K562 (cell line): ENCODE measurements around the gene TMED7.

Experiments used
- HIVEP1 ChIP-seq: fragments of 250-450 bp; sonication (Bioruptor Pico); IDR thresholded peaks from 2 replicates; pipeline ENCODE4 v1.4.0; 2020; ENCODE audit warnings: mild to moderate bottlenecking
- POLR2A ChIP-seq: fragments of 450-650 bp; conservative IDR thresholded peaks from 2 replicates; pipeline ENCODE4 v1.6.1; 2016
- RBM22 ChIP-seq: fragments of 200-400 bp; formaldehyde crosslinking; IDR thresholded peaks from 2 replicates; pipeline ENCODE4 v1.6.1; 2018; ENCODE audit warnings: low read length, low read depth; ENCODE audit not compliant: poor library complexity, severe bottlenecking
- TCF7 ChIP-seq: sonication (generic); IDR thresholded peaks from 2 replicates; pipeline ENCODE4 v1.6.1; 2016; ENCODE audit warnings: antibody characterized with exemption, borderline replicate concordance
- ZBTB1 ChIP-seq: sonication (generic); formaldehyde crosslinking; IDR thresholded peaks from 2 replicates; pipeline ENCODE4 v1.8.1; 2023; ENCODE audit warnings: missing genetic modification reagents, low read depth, mild to moderate bottlenecking, borderline replicate concordance
- ZFP91 ChIP-seq: sonication (generic); formaldehyde crosslinking; IDR thresholded peaks from 2 replicates; pipeline ENCODE4 v1.8.0; 2022; ENCODE audit warnings: mild to moderate bottlenecking, missing genetic modification reagents
- ZNF121 ChIP-seq: sonication (generic); formaldehyde crosslinking; conservative IDR thresholded peaks from 2 replicates; pipeline ENCODE4 v1.8.0; 2022; ENCODE audit warnings: missing genetic modification reagents
- ZNF274 ChIP-seq: IDR thresholded peaks from 2 replicates; pipeline ENCODE4 v1.6.1; 2011; ENCODE audit warnings: low read depth, mild to moderate bottlenecking, low read length, moderate library complexity, borderline replicate concordance

DNA sequence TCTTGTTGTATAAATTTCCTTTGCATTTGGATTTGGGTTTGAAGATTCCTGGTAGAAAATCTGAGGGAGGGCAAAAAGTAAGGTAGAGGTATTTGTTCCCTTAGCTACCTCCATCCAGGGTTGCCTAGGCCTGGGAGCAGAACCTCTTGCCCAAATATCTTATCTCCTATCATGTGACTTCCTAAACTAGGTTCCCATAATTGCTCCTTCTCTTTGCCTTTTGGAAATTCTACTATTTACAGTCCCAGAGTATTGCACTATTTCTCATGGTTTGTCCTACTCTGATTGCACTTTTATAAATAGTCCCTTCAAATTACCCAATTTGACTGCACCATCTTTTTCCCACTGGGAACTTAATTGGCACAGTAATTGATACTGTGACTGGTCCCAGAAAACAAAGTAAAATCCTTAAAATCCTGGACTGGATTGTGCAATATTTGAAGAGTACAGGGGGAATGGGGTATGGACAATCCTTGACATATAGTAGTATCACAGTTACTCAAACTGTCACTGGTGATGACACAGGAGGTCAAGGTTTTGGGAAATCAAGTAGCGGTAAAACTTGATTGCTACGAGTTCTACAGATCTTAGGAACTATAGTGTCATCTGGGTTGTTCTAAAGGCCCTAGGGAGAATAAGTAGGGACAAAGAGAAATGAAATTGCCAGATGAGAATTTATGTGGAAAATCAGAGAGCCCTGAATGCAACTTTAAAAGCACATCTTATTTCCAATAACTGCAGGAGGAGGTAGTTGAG lies 31.5 kb upstream of the TMED7 start:
- TF ChIP-seq HIVEP1 (CRISPR knock-in tag) (no peak), POLR2A (no peak), ZBTB1 (CRISPR knock-in tag) (no peak), ZFP91 (CRISPR knock-in tag) (no peak), ZNF274 (no peak), ZNF121 (CRISPR knock-in tag) (no peak), TCF7 (no peak), RBM22 (no peak)
